Measurements from ENCODE around the gene MSI2.

MSI2 gene

DNA sequence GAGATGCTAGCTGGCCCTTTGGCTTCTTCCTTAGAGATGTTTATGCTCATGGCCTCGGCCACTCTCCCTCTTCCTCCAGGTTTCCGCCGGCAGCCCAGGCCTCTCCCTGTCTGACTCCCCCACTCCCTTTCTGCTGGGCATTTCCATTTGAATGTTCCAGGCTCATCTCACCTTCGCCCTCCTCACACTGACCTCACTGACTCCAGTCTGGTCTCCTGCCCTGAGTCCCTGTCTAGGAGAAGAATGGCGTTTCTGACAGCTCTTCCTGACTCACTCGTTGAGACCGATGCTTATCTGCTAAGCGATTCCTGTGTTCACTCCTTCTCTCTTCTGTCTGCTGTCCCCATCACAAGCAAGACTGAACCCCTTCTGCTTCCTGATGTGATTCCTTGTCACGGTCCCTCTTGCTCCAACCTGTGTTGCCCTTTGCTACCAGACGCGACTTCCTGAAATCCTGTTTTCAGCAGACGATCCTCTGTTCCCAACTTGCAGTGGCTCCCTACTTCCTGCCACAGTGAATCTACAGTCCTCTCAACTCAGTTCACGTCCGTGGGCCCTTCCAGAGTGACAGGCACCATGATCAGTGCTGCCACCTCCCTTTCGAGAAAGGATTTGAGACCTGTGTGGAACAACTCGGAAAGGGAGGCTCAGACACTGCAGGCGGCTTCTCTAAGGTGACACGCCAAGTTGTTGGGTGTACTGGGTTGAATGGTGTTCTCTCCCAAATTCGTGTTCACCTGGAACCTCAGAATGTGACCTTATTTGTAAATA lies 176.4 kb downstream of the MSI2 start:
- peaks cover 36% of the 10 kb centered on the region for H3K4me1 ChIP-seq
- TF ChIP-seq, protein P1, sequence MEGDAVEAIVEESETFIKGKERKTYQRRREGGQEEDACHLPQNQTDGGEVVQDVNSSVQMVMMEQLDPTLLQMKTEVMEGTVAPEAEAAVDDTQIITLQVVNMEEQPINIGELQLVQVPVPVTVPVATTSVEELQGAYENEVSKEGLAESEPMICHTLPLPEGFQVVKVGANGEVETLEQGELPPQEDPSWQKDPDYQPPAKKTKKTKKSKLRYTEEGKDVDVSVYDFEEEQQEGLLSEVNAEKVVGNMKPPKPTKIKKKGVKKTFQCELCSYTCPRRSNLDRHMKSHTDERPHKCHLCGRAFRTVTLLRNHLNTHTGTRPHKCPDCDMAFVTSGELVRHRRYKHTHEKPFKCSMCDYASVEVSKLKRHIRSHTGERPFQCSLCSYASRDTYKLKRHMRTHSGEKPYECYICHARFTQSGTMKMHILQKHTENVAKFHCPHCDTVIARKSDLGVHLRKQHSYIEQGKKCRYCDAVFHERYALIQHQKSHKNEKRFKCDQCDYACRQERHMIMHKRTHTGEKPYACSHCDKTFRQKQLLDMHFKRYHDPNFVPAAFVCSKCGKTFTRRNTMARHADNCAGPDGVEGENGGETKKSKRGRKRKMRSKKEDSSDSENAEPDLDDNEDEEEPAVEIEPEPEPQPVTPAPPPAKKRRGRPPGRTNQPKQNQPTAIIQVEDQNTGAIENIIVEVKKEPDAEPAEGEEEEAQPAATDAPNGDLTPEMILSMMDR (IDR thresholded peaks at IDR 0.05; ENCODE audit: low read depth, low read length), result peak; percentile 23; the same call in 1 of the 2 replicates

DNA sequence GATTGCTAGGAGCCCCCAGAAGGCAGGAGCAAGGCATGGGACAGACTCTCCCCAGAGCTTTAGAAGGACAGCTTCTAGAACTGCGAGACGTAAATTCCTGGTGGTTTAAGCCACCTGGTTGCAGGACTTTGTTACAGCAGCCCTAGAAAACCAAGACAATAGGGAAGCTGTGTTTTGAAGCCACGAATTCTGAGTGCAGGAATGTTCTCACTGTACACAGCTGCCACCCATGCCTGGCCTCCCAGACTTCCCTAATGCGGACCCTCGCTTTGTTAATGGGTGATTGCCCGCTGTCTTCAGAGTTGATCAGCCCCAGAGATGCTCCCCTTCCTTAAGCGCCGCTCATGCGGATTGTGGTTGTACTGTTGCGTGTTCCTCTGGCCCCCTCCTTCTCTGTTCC lies 177.1 kb downstream of the MSI2 start:
- TF ChIP-seq, protein P1 (IDR thresholded peaks at IDR 0.05; ENCODE audit: low read depth, low read length), result no peak
- Histone ChIP-seq H3K4me3 (ENCODE audit: low read depth, low read length) (no peak overlapping the region), H3K27me3 (no peaks in the 10 kb centered on the region), H3K36me3 (no peaks in the 10 kb centered on the region), H3K9me3 (no peaks in the 10 kb centered on the region), H3K4me1 (peaks cover 41% of the 10 kb centered on the region)
- no peak for DNase-seq

More for the DNA sequence above, 176.4 kb downstream of the MSI2 start:
- Histone ChIP-seq H3K9me3 (no peaks in the 10 kb centered on the region), H3K36me3 (no peaks in the 10 kb centered on the region), H3K4me3 (ENCODE audit: low read depth, low read length) (no peak overlapping the region), H3K27me3 (no peaks in the 10 kb centered on the region)
- DNase-seq, result no peak

- peaks cover 47% of the 10 kb centered on the region for H3K4me1 ChIP-seq
- no peak overlapping the region for H3K4me3 ChIP-seq (ENCODE audit: low read depth, low read length)
- no peak for DNase-seq
- H3K36me3 ChIP-seq, result no peaks in the 10 kb centered on the region
- no peaks in the 10 kb centered on the region for H3K9me3 ChIP-seq
- TF ChIP-seq, protein P1 (IDR thresholded peaks at IDR 0.05; ENCODE audit: low read depth, low read length), result no peak
- H3K27me3 ChIP-seq, result no peaks in the 10 kb centered on the region
Observed at GRCh38 chr17:57434361-57434760, 178.0 kb downstream of the MSI2 start.

DNA sequence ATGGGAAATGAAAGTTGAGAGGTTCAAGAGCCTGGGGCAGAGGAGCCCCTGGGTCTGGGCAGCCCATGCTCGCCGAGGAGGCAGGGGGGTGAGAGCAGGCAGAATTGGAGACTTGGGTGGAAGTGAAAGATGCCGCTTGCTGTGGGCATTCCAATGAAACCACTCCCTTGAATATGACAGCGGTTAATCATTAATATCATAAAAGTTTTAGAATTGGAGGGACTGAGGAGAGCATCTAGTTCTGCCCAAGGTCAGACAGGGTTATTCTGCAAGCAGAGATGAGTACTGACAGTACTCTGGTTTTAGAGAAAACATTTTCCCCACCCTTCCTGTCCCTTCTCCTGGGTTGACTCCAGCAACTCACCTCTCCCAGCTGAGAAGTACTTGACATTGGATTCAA lies 180.2 kb downstream of the MSI2 start:
- no peak for DNase-seq
- Histone ChIP-seq H3K27me3 (no peaks in the 10 kb centered on the region), H3K36me3 (no peaks in the 10 kb centered on the region), H3K4me1 (peaks cover 60% of the 10 kb centered on the region), H3K9me3 (no peaks in the 10 kb centered on the region), H3K4me3 (ENCODE audit: low read depth, low read length) (no peak overlapping the region)
- TF ChIP-seq, protein P1 (IDR thresholded peaks at IDR 0.05; ENCODE audit: low read depth, low read length), result no peak

DNA sequence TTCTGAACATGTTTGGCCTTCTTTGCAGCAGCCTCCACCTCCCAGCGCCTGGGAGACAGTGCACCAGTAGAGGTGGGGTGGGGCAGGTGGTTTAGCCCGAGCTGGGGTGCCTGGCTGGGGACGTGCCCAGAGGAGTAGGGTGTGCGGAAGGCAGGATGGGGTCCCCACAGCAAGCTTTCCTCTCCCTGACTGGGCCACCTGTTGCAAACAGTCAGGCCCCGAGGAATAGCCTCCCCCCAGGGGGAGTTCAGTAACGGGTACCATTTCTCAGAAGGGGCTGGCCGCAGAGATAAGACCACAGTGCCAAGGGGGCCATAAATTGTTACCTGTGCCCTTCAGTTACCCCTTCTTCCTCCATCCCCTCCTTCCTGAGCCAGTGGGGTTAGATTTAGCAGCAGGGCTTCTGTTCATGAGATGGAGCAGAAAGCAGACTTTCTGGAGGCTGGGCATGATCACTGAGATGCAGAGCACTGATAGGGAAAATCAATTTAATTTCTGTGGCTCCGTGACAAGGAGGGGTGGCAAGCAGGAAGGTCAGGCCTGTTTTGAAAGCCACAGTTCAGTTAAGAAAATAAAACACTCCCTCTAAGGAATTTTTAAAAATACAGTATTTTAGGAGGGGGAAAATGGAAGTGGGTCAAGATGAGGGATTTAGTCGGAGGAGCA lies 181.9 kb downstream of the MSI2 start:
- Histone ChIP-seq H3K27me3 (no peaks in the 10 kb centered on the region), H3K36me3 (no peaks in the 10 kb centered on the region), H3K9me3 (no peaks in the 10 kb centered on the region), H3K4me3 (ENCODE audit: low read depth, low read length) (0 out of 2 replicates have a peak overlapping the region, but pooled peaks have one; percentile 6), H3K4me1 (peaks cover 57% of the 10 kb centered on the region)
- DNase-seq, result peak; percentile 59
- TF ChIP-seq, protein P1 (IDR thresholded peaks at IDR 0.05; ENCODE audit: low read depth, low read length), result no peak

DNA sequence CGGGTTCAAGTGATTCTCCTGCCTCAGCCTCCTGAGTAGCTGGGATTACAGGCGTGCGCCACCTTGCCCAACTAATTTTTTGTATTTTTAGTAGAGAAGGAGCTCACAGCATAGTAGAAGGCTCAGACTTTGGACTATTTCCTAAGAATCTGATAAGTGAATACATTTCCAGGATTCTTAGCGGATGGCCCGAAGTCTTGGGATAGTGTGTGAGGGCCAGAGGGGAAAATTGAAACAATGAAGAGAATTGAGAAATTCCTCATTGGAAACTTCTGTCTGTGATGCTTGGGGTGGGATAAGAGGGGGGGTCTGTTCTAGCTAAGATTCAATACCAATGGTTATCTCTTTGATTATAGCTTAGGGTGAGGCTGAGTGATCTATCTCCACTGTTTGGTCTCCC lies 183.3 kb downstream of the MSI2 start:
- DNase-seq, result no peak
- peaks cover 69% of the 10 kb centered on the region for H3K4me1 ChIP-seq
- H3K27me3 ChIP-seq, result no peaks in the 10 kb centered on the region
- no peaks in the 10 kb centered on the region for H3K36me3 ChIP-seq
- H3K4me3 ChIP-seq (ENCODE audit: low read depth, low read length), result no peak overlapping the region
- no peaks in the 10 kb centered on the region for H3K9me3 ChIP-seq
- TF ChIP-seq, protein P1 (IDR thresholded peaks at IDR 0.05; ENCODE audit: low read depth, low read length), result no peak
